ENCODE results near the gene CD4. TPM values are rescaled to one million over a fixed set of nuclear protein-coding genes. Genes with fewer than 3 reads are reported as not detected.
A peak's percentile ranks its signal among the peaks of the same experiment; 100 is the strongest.

The CD4 gene
- total RNA-seq, 4 donors from 2014 or later = 6.6 to 16.2 (median 10.1) TPM

DNA sequence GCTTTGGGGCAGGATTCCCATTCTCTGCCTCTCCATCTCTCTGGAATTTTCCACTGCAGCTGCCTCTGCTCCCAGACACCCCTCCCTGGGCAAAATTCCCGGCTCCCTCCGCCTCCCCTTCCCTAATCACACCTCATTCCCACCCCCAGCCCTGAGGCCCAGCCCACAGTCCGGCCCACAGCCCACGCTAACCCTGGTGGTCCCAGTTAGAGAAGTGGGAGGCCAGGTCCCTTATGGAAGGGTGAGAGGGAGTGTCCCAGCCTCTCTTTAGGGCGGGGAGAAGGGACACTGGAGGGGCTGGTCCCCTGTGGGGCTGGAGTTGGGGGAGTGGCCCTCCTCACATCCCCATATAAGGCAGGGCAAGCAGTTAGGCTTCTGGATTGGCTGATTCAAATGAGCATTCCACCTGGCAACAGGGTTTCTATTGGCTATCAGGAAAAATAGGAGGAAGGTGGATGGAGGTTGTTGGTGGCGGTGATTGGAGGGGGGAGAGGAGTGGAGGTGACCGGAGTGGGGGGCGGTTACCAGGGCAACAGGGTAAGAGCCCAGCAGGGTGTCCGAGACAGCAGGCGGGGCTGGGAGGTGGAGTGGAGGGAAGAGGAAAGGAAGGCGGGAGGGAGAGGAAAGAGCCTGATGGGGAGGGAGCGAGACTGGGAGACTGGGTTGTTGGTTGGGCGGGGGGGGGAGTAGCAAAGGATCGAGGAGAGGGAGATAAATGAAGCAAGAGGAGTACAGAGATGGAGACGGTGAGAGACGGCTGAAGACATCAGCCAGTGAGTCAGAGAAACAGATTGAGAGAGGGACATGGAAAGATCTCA, 25.1 kb upstream of the CD4 start:
- peaks cover 0 to under 1% (median 0%) of the 10 kb centered on the region in 4 donors for H3K36me3 ChIP-seq
- peaks cover 46 to 54% (median 50%) of the 10 kb centered on the region in 4 donors for H3K4me1 ChIP-seq
- H3K27ac ChIP-seq (replicated peaks in 1 of 4) = peak overlapping the region; percentile 95 to 100 (median 96)
- H3K27me3 ChIP-seq = no peaks in the 10 kb centered on the region
- under 1% methylated on average over 16 of the region's 16 CpGs for WGBS
- peak overlapping the region; percentile 40 to 93 (median 61) for H3K4me3 ChIP-seq
- peak; percentile 98 for DNase-seq (ENCODE audit: extremely low spot score)
- no peaks in the 10 kb centered on the region for H3K9me3 ChIP-seq
- intact Hi-C loops (cut with DNase I) = no loop called here
- TF ChIP-seq POLR2A (IDR thresholded peaks at IDR 0.05; ENCODE audit: low read depth) (no peak), POLR2AphosphoS5 (IDR thresholded peaks at IDR 0.05) (peak; percentile 77 to 85)

DNA sequence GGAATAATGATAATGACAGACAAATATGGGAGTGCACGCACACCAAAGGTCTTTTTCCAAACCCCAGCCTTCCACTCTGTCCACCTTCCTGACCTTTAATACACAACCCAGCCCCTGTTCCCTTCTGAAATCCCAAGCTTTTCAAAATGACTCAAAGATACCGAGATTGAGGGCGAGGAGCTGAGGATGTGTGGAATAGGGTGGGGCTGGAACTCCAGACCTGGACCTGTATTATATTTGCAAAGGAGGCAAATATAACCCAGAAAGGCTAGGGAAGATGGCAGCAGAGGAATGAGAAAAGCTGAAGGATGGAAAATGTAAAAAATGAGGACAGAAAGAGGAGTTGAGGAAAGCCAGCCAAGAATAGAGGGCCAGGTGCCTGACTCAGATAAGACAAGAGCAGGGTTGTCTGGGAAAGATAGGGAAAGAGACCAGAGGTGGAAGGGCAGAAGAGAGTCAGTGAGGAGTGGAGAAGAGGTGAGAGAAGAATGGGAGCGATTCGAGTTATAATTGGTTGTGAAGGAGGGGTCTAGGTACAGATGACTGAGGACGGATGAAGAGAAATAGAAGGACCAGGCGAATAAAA, 24.2 kb upstream of the CD4 start:
- Histone ChIP-seq H3K4me3 (peak overlapping the region; percentile 63 to 93 (median 78)), H3K27me3 (no peaks in the 10 kb centered on the region), H3K27ac (replicated peaks in 1 of 4) (peak overlapping the region; percentile 95 to 100 (median 96)), H3K9me3 (no peaks in the 10 kb centered on the region), H3K4me1 (peaks cover 47 to 63% (median 59%) of the 10 kb centered on the region in 4 donors), H3K36me3 (peaks cover 6 to 10% (median 9%) of the 10 kb centered on the region in 4 donors)
- 33% methylated on average over 7 of the region's 7 CpGs for WGBS
- no peak for DNase-seq (ENCODE audit: extremely low spot score)
- intact Hi-C loops (cut with DNase I) = no loop called here
- no peak for TF ChIP-seq POLR2AphosphoS5 (IDR thresholded peaks at IDR 0.05)
- no peak for TF ChIP-seq POLR2A (IDR thresholded peaks at IDR 0.05; ENCODE audit: low read depth)
- no peak for TF ChIP-seq EP300 (IDR thresholded peaks at IDR 0.05)
- TF ChIP-seq, protein P1, sequence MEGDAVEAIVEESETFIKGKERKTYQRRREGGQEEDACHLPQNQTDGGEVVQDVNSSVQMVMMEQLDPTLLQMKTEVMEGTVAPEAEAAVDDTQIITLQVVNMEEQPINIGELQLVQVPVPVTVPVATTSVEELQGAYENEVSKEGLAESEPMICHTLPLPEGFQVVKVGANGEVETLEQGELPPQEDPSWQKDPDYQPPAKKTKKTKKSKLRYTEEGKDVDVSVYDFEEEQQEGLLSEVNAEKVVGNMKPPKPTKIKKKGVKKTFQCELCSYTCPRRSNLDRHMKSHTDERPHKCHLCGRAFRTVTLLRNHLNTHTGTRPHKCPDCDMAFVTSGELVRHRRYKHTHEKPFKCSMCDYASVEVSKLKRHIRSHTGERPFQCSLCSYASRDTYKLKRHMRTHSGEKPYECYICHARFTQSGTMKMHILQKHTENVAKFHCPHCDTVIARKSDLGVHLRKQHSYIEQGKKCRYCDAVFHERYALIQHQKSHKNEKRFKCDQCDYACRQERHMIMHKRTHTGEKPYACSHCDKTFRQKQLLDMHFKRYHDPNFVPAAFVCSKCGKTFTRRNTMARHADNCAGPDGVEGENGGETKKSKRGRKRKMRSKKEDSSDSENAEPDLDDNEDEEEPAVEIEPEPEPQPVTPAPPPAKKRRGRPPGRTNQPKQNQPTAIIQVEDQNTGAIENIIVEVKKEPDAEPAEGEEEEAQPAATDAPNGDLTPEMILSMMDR (IDR thresholded peaks at IDR 0.05) = no peak

DNA sequence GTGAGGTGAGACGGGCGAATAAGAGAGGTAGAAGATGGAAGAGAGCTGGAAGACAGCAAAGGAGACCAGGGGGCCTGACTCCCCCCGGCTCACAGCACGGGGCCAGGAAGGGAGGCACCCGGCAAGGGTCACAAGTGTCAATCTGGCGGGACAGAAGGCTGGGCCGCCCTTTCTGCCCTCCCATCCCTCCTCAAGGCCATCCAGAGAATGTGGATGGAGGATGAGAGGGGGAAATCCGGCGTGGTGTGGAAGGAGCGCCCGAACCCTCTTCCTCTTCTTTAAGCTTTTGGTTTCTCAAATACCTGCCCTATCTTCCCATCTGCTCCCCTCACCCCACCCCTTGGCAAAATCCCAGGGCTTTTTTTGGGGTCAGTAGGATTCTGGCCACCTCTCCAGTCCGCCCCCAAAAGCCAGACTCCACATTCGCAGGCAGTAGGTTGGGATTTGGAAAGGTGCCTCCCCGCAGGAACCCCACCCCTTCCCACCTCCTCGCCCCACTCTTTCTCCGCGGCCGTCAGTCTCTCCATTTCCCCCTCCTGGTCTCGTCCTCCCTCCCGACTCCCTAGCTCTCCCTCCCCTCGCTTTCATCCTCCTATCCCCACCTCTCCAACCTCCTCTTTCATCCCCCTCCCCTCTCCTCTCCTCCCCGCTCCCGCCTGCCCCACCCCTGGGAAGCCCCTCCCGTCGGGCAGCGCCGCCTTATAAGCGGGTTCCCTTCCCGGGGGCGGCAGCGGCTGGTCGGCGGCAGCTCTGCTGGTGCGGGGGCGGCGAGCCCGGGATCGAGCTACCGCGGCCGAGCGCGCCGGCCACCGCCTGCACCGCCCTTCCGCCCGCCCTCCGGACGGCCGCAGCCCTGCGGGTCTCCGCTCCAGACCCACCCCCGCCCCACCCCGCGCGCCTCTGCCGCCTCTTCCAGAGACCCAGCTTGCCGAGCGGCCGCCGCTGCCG, 23.4 kb upstream of the CD4 start, which contains the start of gene PTMS:
Gene PTMS (plus strand): TSS at position 730 of the 948 bp plus-strand sequence. CDS start 343 bp downstream, outside the sequence.
- H3K4me3 ChIP-seq = peak within 1 kb of the TSS; percentile 63 to 93 (median 78)
- H3K27me3 ChIP-seq = no peaks in the 10 kb centered on the region
- TF ChIP-seq POLR2AphosphoS5 (IDR thresholded peaks at IDR 0.05) (peak; percentile 90 to 96), POLR2A (IDR thresholded peaks at IDR 0.05; ENCODE audit: low read depth) (peak; percentile 69)
- TF ChIP-seq, protein P1 (IDR thresholded peaks at IDR 0.05) = no peak
- peak within 1 kb of the TSS; percentile 95 to 100 (median 96) for H3K27ac ChIP-seq (replicated peaks in 1 of 4)
- intact Hi-C loops (cut with DNase I) = loop anchor here (1.0 kb wide), 1 partner anchor 13 kb away; the partner anchor contains the start of gene MLF2
- H3K36me3 ChIP-seq = peaks cover 10 to 17% (median 16%) of the 10 kb centered on the region in 4 donors
- WGBS = 4% methylated on average over 37 of the region's 63 CpGs
- H3K4me1 ChIP-seq = peaks cover 47 to 71% (median 67%) of the 10 kb centered on the region in 4 donors
- no peaks in the 10 kb centered on the region for H3K9me3 ChIP-seq
- DNase-seq (ENCODE audit: extremely low spot score) = peak; percentile 95

DNA sequence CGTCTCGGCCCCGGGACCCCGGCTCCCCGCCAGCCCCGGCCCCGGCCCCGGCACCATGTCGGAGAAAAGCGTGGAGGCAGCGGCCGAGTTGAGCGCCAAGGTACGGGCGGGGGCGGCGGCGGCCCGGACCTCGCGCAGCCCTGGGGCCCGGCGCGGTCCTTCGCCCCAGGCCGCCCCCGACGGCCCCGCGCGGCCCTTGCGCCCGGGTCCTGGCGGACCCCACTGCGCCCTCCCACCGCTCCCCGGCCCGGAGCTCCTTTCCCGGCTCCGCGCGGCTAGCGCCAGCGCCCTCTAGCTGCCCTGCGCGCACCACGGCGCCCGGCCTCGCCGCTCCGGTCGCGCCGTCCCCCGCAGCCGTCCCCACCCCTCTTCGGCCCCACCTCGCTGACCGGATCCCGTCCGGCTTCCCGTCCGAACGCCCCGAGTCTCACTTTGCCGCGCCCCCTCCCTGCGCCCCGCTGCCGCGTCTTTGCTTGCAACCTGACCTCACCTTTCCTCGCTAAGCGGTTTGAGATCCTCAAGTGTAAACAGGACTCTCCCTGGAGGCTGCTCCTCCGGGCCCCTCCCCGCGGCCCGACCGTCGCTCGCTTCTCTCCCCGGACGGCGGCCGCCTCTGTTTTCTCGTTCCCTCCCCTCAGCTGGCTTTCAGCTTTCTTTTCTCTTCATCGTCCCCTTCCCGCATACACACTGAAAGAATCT, 22.5 kb upstream of the CD4 start:
- peak overlapping the region; percentile 95 to 100 (median 96) for H3K27ac ChIP-seq (replicated peaks in 1 of 4)
- peaks cover 54 to 80% (median 75%) of the 10 kb centered on the region in 4 donors for H3K4me1 ChIP-seq
- H3K27me3 ChIP-seq = no peaks in the 10 kb centered on the region
- intact Hi-C loops (cut with DNase I) = loop anchor here (1.0 kb wide), 1 partner anchor 13 kb away; the partner anchor contains the start of gene MLF2
- DNase-seq (ENCODE audit: extremely low spot score) = no peak
- TF ChIP-seq EP300 (IDR thresholded peaks at IDR 0.05) = no peak
- TF ChIP-seq POLR2A (IDR thresholded peaks at IDR 0.05; ENCODE audit: low read depth) = peak; percentile 8
- TF ChIP-seq POLR2AphosphoS5 (IDR thresholded peaks at IDR 0.05) = peak; percentile 59 to 60
- TF ChIP-seq, protein P1 (IDR thresholded peaks at IDR 0.05) = peak; percentile 78 to 89 (median 79)
- peak overlapping the region; percentile 63 to 93 (median 78) for H3K4me3 ChIP-seq
- 1% methylated on average over 43 of the region's 88 CpGs for WGBS
- peaks cover 12 to 25% (median 21%) of the 10 kb centered on the region in 4 donors for H3K36me3 ChIP-seq
- no peaks in the 10 kb centered on the region for H3K9me3 ChIP-seq

Data from esophagus muscularis mucosa (tissue), 4 donors.